Immature natural killer cell (primary cell): Measurements from ENCODE around the gene RPUSD3. TPM values are rescaled to one million over a fixed set of nuclear protein-coding genes. Genes with fewer than 3 reads are reported as not detected.

ENCODE experiments used
- DNase-seq, 3 donors: peaks; one replicate each; pipeline ENCODE4 v3.0.0; 2022; ENCODE audit warnings: mixed read lengths in 1 of 3
- H3K27ac Mint-ChIP-seq, 6 donors: one replicate each; pipeline ENCODE4 v1.8.0; 2020; ENCODE audit warnings: mixed read lengths in 6 of 6, mild to moderate bottlenecking in 5 of 6, inconsistent platforms in 4 of 6, moderate library complexity in 3 of 6
- H3K27me3 Mint-ChIP-seq, 3 donors: one replicate each; pipeline ENCODE4 v1.8.0; 2020 to 2021; ENCODE audit warnings: low read depth in 3 of 3, mild to moderate bottlenecking in 3 of 3, mixed read lengths in 3 of 3, moderate library complexity in 3 of 3, inconsistent platforms in 1 of 3
- H3K36me3 Mint-ChIP-seq, 3 donors: one replicate each; pipeline ENCODE4 v1.8.0; 2020; ENCODE audit warnings: mixed read lengths in 3 of 3, inconsistent platforms in 2 of 3, mild to moderate bottlenecking in 2 of 3
- H3K4me1 Mint-ChIP-seq, 2 donors: one replicate each; pipeline ENCODE4 v1.8.0; 2020; ENCODE audit warnings: inconsistent platforms in 2 of 2, mild to moderate bottlenecking in 2 of 2, mixed read lengths in 2 of 2, moderate library complexity in 1 of 2
- H3K4me3 Mint-ChIP-seq, 5 donors: one replicate each; pipeline ENCODE4 v1.8.0; 2020; ENCODE audit warnings: mild to moderate bottlenecking in 5 of 5, mixed read lengths in 5 of 5, inconsistent platforms in 3 of 5, moderate library complexity in 3 of 5
- H3K9me3 Mint-ChIP-seq, 6 donors: one replicate each; pipeline ENCODE4 v1.8.0; 2020; ENCODE audit warnings: mild to moderate bottlenecking in 6 of 6, mixed read lengths in 6 of 6, inconsistent platforms in 4 of 6, moderate library complexity in 3 of 6
- polyA plus RNA-seq, 3 donors: library from polyadenylated mRNA; unstranded; fragments of 300-500 nt; fragmentation: Illumina TruSeq; gene quantifications; one replicate each; pipeline ENCODE4 v1.2.3, GENCODE V29; 2021

The RPUSD3 gene, protein sequence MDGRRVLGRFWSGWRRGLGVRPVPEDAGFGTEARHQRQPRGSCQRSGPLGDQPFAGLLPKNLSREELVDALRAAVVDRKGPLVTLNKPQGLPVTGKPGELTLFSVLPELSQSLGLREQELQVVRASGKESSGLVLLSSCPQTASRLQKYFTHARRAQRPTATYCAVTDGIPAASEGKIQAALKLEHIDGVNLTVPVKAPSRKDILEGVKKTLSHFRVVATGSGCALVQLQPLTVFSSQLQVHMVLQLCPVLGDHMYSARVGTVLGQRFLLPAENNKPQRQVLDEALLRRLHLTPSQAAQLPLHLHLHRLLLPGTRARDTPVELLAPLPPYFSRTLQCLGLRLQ
- polyA plus RNA-seq: 100 to 1,000 TPM in 2 of 3 donors, 10 to 100 TPM in 1; 94.7 to 153 (median 101) TPM

DNA sequence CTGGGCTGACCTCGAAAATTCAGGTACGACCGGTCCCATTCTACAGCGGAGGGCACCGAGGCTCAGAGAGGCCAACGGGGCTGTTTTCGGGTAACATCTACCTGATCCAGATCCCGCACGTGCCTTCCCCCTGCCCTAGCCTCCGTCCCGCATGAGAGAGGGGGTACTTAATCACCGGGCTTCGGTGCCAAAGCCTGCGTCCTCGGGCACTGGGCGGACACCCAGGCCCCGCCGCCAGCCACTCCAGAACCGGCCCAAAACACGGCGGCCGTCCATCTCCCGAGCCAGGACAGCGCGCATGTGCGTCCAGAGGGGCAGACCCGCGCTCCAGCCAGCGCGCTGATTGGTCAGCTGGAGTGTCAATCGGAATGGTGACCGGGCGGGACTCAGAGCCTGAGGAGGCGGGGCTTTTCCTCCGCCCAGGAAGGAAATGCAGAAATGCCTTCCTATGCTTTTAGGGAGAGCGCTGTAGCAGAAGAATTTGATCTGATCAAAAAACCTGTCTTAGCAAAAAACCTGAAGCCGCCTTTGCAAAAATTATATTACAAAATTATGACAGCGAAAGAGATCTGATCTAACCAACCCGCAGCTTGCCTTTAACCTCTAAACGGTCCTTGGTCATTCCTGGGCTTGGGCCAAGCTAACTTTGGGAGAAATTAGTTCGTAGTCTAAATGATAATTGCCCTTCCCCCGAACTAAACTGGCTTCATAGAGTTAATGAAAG lies at the start of gene RPUSD3:
Gene RPUSD3 (minus strand): TSS at position 294 of the 724 bp plus-strand sequence. CDS start 18 bp downstream, at position 276.
- peaks cover 31 to 34% of the 10 kb centered on the region in 2 donors for H3K4me1 Mint-ChIP-seq
- peak within 1 kb of the TSS; percentile 86 to 95 (median 94) for H3K27ac Mint-ChIP-seq
- no peaks in the 10 kb centered on the region for H3K9me3 Mint-ChIP-seq
- peak; percentile 95 to 97 (median 96) for DNase-seq
- peaks cover 0 to 4% (median 3%) of the 10 kb centered on the region in 3 donors for H3K27me3 Mint-ChIP-seq
- H3K36me3 Mint-ChIP-seq: peaks cover 0 to 23% (median 9%) of the 10 kb centered on the region in 3 donors
- peak within 1 kb of the TSS; percentile 95 to 98 (median 97) for H3K4me3 Mint-ChIP-seq

DNA sequence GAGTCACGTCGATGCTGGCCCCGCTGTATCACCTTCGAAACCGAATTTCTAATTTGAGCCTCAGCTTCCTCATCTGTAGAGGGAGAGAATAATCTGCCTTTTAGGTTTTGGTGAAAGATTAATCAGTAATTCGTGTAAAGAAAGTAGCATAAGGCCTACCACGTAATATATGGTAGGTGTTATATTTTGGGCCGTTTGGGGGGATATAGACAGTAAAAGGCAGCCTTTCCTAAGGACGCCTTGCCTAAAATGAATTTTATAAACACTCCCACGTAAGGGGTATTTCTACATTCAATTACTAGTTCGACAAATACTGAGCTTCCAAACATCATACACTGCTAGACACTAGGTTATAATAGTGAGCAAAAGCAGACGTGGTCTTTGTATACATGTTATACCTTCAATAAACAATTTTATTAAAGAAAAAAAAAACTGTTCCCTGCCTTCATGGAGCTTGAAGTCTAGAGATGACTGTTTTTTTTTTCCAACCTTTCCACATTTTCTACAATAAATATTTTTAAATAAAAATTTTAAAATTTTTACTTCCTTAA lies 47.3 kb upstream of the RPUSD3 start:
- Mint-ChIP-seq H3K4me1 (peaks cover 39 to 61% of the 10 kb centered on the region in 2 donors), H3K9me3 (no peaks in the 10 kb centered on the region), H3K27me3 (peaks cover 3 to 4% (median 4%) of the 10 kb centered on the region in 3 donors), H3K27ac (peak overlapping the region; percentile 96 to 99 (median 98)), H3K36me3 (peaks cover 8 to 20% (median 14%) of the 10 kb centered on the region in 3 donors), H3K4me3 (peak overlapping the region; percentile 96 to 99 (median 98))
- DNase-seq: no peak

DNA sequence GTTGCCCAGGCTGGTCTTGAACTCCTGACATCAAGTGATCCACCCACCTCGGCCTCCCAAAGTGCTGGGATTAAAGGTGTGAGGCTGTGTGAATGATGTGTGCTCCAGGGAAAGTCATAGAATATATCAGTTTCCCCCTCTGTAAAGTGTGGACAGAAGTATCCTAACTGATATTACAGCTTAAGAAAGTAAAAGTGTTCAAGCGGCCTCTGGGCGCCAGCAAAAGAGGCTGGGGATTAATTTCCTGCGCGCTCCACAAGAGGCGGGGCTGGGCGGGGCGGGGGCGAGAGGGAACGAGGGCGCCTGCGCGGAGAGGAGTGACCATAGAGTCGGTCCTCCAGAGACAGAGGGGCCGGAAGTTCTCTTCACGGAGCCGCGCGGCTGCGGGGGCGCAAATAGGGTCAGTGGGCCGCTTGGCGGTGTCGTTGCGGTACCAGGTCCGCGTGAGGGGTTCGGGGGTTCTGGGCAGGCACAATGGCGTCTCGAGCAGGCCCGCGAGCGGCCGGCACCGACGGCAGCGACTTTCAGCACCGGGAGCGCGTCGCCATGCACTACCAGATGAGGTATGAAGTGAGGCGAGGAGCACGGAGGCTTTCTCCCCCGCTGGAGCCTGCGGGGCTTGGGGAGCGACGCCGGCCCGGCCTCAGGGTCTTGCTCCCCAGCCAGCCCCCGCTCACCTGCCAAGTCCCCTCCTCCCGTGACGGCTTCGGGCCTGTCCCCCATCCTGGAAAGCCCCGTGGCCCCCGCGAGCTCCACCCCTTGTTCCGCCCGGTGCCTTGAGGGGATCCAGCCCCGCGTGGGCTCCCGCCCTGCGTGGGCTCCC lies 46.7 kb upstream of the RPUSD3 start, which contains the start of gene JAGN1:
Gene JAGN1 (plus strand): TSS at position 362 of the 823 bp plus-strand sequence. CDS start 113 bp downstream, at position 475.
- H3K27ac Mint-ChIP-seq: peak within 1 kb of the TSS; percentile 96 to 99 (median 98)
- peaks cover 37 to 55% of the 10 kb centered on the region in 2 donors for H3K4me1 Mint-ChIP-seq
- H3K9me3 Mint-ChIP-seq: no peaks in the 10 kb centered on the region
- peaks cover 8 to 20% (median 14%) of the 10 kb centered on the region in 3 donors for H3K36me3 Mint-ChIP-seq
- peak; percentile 84 to 88 (median 88) for DNase-seq
- H3K4me3 Mint-ChIP-seq: peak within 1 kb of the TSS; percentile 96 to 99 (median 98)
- peaks cover 3 to 4% (median 4%) of the 10 kb centered on the region in 3 donors for H3K27me3 Mint-ChIP-seq

DNA sequence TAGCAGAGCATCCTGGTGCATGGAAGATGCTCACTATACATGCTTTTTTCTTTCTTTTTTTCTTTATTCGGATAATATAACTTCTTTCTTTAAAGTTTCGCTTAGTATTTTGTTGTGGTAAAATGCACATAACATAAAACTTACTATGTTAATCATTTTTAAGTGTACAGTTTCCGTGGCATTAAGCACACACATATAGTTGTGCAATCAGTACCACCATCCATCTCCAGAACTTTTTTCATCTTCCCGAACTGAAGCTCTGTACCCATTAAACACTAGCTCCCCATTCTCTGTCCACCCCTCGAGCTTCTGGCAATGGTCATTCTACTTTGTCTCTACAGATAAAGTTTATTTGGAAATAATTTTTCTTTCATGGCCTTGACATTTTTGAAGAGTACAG lies 45.6 kb upstream of the RPUSD3 start:
- Mint-ChIP-seq H3K4me3 (peak overlapping the region; percentile 43 to 99 (median 97)), H3K4me1 (peaks cover 32 to 47% of the 10 kb centered on the region in 2 donors), H3K27ac (peak overlapping the region; percentile 96 to 99 (median 98)), H3K27me3 (peaks cover 3 to 6% (median 4%) of the 10 kb centered on the region in 3 donors), H3K36me3 (peaks cover 8 to 14% (median 9%) of the 10 kb centered on the region in 3 donors), H3K9me3 (no peaks in the 10 kb centered on the region)
- DNase-seq: no peak

DNA sequence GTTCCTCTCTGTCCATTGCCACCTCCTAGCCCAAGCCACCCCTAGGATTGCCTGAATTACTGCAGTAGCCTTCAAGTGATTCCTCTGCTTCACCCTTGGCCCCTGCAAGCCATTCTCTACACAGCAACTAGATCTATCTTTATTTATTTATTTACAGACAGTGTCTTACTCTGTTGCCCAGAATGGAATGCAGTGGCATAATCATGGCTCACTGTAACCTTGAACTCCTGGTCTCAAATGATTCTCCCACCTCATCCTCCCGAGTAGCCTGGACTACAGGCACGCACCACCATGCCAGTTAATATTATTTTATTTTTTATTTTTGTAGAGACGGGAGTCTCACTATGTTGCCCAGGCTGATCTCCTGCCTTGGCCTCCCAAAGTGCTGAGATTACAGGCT lies 44.7 kb upstream of the RPUSD3 start:
- Mint-ChIP-seq H3K27ac (peak overlapping the region in 4 of 6 donors; percentile 44 to 98 (median 77)), H3K4me1 (peaks cover 26 to 45% of the 10 kb centered on the region in 2 donors), H3K4me3 (peak overlapping the region in 2 of 5 donors; percentile 14 to 29), H3K27me3 (peaks cover 3 to 9% (median 4%) of the 10 kb centered on the region in 3 donors), H3K36me3 (peaks cover 8 to 9% (median 9%) of the 10 kb centered on the region in 3 donors), H3K9me3 (no peaks in the 10 kb centered on the region)
- no peak for DNase-seq

DNA sequence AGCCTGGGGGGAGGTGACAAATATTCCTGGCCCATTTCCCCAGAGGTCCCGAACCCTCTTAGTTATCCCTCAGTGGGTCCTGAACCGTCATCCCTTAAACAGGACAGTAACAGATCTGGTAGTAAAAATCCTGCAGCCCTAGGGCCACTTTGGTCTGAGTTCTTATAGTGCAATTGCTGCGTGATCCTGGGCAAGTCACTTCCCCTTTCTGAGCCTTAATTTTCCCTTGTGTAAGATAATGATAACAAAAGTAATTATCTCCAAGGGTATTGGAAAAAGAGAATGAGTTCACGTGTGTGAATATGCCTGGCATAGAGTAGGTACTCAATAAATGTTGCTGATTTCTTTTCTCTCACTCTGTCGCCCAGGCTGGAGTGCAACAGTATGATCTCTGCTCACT lies 43.7 kb upstream of the RPUSD3 start:
- no peak overlapping the region for H3K4me3 Mint-ChIP-seq
- H3K9me3 Mint-ChIP-seq: no peaks in the 10 kb centered on the region
- H3K27ac Mint-ChIP-seq: no peak overlapping the region
- peaks cover 3 to 9% (median 4%) of the 10 kb centered on the region in 3 donors for H3K27me3 Mint-ChIP-seq
- DNase-seq: no peak
- H3K4me1 Mint-ChIP-seq: peaks cover 19 to 36% of the 10 kb centered on the region in 2 donors
- H3K36me3 Mint-ChIP-seq: peaks cover under 1 to 3% (median 2%) of the 10 kb centered on the region in 3 donors

DNA sequence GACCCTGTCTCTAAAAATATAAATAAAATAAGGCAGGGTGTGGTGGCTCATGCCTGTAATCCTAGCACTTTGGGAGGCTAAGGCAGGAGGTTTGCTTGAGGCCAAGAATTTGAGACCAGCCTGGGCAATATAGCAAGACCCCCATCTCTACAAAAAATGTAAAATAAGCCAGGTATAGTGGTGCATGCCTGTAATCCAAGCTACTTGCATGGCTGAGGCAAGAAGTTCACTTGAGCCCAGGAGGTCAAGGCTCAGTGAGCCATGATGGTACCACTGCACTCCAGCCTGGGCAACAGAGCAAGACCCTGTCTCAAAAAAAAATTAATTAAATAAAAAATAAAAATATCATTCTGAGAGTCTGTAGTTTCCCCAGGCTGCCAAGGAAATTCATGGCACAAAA lies 42.5 kb upstream of the RPUSD3 start:
- Mint-ChIP-seq H3K9me3 (no peaks in the 10 kb centered on the region), H3K27me3 (peaks cover 2 to 9% (median 3%) of the 10 kb centered on the region in 3 donors), H3K4me3 (no peak overlapping the region), H3K36me3 (no peaks in the 10 kb centered on the region), H3K27ac (no peak overlapping the region), H3K4me1 (peaks cover 13 to 27% of the 10 kb centered on the region in 2 donors)
- DNase-seq: no peak

DNA sequence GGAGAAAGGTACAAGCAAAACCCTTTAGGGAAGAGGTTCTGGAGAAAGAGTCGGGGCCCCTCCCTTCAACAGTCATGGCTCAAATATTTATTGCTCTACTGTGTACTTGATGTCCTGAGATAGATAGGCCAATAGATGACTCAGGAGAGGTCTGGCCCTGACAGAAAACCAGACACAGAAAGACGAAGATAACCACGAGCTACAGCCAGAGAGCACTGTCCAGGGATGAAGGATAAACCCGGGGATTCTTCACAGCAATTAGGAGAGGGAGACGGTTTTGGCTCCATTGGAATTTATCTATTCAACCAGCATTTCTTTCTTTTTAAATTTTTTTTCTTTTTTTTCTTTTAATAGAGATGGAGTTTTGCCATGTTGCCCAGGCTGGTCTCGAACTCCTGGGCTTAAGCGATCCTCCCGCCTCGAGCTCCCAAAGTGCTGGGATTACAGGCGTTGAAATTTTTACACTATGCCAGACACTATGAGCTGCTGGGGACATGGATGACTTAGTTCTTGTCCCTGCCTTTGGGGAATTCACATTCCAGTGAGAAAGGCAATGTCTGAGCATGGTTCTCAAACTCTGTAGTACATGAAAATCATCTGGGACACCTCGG lies 40.9 kb upstream of the RPUSD3 start:
- DNase-seq: no peak
- Mint-ChIP-seq H3K36me3 (no peaks in the 10 kb centered on the region), H3K27me3 (peaks cover 0 to 5% (median 2%) of the 10 kb centered on the region in 3 donors), H3K4me1 (peaks cover under 1 to 10% of the 10 kb centered on the region in 2 donors), H3K9me3 (no peaks in the 10 kb centered on the region), H3K4me3 (no peak overlapping the region), H3K27ac (peak overlapping the region in 1 of 6 donors; percentile 64)

DNA sequence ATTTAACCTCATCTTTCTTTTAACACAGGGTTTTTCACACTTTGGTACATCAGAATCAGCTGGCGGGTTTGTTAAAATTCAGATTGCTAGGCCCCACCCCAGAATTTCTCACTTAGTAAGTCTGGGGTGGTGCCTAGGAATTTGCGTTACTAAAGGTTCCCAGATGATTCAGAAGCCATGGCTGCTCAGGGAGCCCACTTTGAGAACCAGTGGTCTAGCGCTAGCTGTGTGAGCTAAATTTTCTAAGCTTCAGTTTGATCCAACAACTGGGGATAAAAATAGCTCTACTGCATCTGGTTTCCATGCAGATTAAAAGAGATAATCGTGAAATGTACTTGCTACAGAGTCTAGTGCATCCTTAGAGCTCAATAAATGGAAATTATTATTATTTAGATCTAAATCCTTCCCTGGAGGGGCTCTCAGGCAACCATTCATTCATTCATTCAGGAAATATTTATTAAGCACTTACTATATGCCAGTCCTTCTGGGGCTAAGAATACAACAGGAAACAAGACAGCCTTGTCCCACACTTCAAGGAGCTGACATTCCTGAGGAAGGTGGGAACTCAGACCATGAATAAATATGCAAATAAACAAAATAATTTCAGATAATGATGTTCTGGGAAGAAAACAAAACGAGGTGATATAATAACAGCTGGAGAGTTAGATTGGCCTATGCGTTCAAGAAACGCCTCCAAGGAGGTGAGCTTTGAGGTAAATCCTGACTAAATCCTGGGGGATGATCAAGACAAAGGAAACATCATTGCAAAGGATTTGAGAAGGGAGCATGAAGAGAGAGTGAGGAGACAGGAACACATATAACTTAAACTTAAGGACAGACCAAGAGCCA lies 40.1 kb upstream of the RPUSD3 start:
- DNase-seq: no peak
- no peaks in the 10 kb centered on the region for H3K9me3 Mint-ChIP-seq
- peak overlapping the region in 1 of 5 donors; percentile 56 for H3K4me3 Mint-ChIP-seq
- peaks cover 0 to 5% (median 4%) of the 10 kb centered on the region in 3 donors for H3K27me3 Mint-ChIP-seq
- peaks cover 0 to 8% of the 10 kb centered on the region in 2 donors for H3K4me1 Mint-ChIP-seq
- H3K36me3 Mint-ChIP-seq: no peaks in the 10 kb centered on the region
- peak overlapping the region in 1 of 6 donors; percentile 64 for H3K27ac Mint-ChIP-seq

DNA sequence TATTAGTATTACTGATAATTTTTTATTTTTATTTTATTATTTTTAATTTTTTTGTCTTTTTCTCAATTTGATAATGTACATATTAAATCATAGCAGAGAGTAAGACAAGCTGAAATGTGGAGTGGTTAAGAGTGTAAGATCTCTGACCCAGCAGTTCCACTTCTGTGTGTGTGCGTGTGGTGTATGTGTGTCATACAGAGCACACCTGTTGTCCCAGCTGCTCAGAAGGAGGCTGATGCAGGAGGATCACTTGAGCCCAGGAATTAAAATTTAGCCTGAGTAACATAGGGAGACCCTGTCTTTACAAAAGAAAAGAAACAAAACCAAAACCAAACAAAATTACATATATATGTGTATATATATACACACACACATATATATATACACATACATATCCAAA lies 37.6 kb upstream of the RPUSD3 start:
- H3K27me3 Mint-ChIP-seq: peaks cover 0 to 5% (median 4%) of the 10 kb centered on the region in 3 donors
- no peak overlapping the region for H3K4me3 Mint-ChIP-seq
- peaks cover 0 to 8% of the 10 kb centered on the region in 2 donors for H3K4me1 Mint-ChIP-seq
- no peaks in the 10 kb centered on the region for H3K36me3 Mint-ChIP-seq
- H3K9me3 Mint-ChIP-seq: no peaks in the 10 kb centered on the region
- DNase-seq: no peak
- no peak overlapping the region for H3K27ac Mint-ChIP-seq

DNA sequence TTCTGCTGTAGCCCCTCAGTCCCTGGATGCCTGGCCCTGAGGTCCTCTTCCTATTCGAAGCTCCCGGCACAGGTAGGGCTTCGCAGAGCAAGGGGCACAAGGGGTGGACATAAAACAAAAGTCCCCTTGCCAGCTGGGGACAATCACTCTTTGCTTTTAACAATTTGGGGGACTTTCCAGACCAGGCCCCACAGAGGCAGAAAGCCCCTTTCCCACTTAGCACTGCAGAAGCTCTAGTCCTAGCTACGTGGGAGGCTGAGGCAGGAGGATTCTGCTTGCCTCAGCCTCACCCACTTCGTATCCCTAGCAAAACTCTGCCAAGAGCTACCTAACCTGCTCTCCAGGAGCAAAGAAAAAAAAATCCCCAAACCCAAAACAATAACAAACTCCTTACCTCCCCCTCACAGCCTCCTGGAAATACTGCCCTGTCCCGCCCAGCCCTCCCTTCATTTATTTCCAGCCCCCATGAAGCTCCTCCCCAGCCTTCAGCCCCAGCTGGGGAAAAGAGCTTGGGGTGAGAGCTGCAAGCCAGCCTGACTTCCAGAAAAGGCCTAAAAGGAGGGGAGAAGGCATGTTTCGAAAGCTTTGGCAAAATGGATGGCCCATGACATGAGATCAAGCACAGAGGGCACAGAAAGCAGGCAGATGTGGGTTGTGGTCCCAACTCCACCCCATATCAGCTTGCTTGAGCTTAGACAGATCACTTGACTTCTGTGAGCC lies 36.2 kb upstream of the RPUSD3 start, which contains the start of gene CIDEC:
Gene CIDEC (minus strand): TSS at position 424 of the 720 bp plus-strand sequence. CDS start 1,767 bp downstream, outside the sequence.
- H3K4me3 Mint-ChIP-seq: no peak within 1 kb of the TSS
- H3K9me3 Mint-ChIP-seq: no peaks in the 10 kb centered on the region
- H3K4me1 Mint-ChIP-seq: peaks cover 0 to 8% of the 10 kb centered on the region in 2 donors
- DNase-seq: no peak
- no peaks in the 10 kb centered on the region for H3K36me3 Mint-ChIP-seq
- H3K27ac Mint-ChIP-seq: no peak within 1 kb of the TSS
- peaks cover 0 to 7% (median 4%) of the 10 kb centered on the region in 3 donors for H3K27me3 Mint-ChIP-seq
